Activated CD4-positive, alpha-beta T cell treated with anti-CD3 and anti-CD28 coated beads for 36 hours (primary cell): ENCODE results near the gene CAVIN4. TPM values are rescaled to one million over a fixed set of nuclear protein-coding genes. Genes with fewer than 3 reads are reported as not detected.

Source experiments
- ATAC-seq: fragments of 200-7000 bp; cut with Tn5 transposase; one replicate; pipeline ENCODE4 v1.10.0; 2021; ENCODE audit warnings: mild to moderate bottlenecking, moderate library complexity
- CTCF ChIA-PET: fragments of 350-600 bp; sonication (Branson Sonifier 250); formaldehyde crosslinking; loops from one replicate; lab custom pipeline; 2021; ENCODE audit warnings: antibody characterized with exemption; lab: Charles Lee
- POLR2A ChIA-PET: fragments of 350-600 bp; sonication (Branson Sonifier 250); formaldehyde crosslinking; loops from one replicate; lab custom pipeline; 2021; ENCODE audit warnings: antibody characterized with exemption, inconsistent platforms; lab: Charles Lee
- DNase-seq: peaks from one replicate; pipeline ENCODE4 v3.0.0-alpha.2; 2020
- H3K27ac Mint-ChIP-seq: one replicate; pipeline ENCODE4 v1.8.0; 2021; ENCODE audit warnings: mixed read lengths
- H3K27me3 Mint-ChIP-seq: one replicate; pipeline ENCODE4 v1.8.0; 2021; ENCODE audit warnings: mixed read lengths
- H3K36me3 Mint-ChIP-seq: one replicate; pipeline ENCODE4 v1.8.0; 2021; ENCODE audit warnings: low read depth, mixed read lengths
- H3K4me1 Mint-ChIP-seq: one replicate; pipeline ENCODE4 v1.8.0; 2021; ENCODE audit warnings: mixed read lengths
- H3K4me3 Mint-ChIP-seq: one replicate; pipeline ENCODE4 v1.8.0; 2021; ENCODE audit warnings: mild to moderate bottlenecking, moderate library complexity, mixed read lengths
- H3K9me3 Mint-ChIP-seq: one replicate; pipeline ENCODE4 v1.8.0; 2021; ENCODE audit warnings: low read depth, mixed read lengths
- intact Hi-C, 2 experiments: fragments of 100-400 bp; cut with DNase I in 1 of 2; cut with micrococcal nuclease in 1 of 2; formaldehyde crosslinking; loops; one replicate each; pipeline versions ENCODE4 v1.14.2 to v1.15.1; 2022 to 2024; cut with DNase I, micrococcal nuclease
- total RNA-seq, 2 experiments: library from RNA; stranded (reverse); gene quantifications; one replicate each; pipeline ENCODE4 v1.2.3, GENCODE V29; 2021

Gene CAVIN4
- total RNA-seq, 2 experiments from 2014 or later: 0.16 to 0.18 TPM

DNA sequence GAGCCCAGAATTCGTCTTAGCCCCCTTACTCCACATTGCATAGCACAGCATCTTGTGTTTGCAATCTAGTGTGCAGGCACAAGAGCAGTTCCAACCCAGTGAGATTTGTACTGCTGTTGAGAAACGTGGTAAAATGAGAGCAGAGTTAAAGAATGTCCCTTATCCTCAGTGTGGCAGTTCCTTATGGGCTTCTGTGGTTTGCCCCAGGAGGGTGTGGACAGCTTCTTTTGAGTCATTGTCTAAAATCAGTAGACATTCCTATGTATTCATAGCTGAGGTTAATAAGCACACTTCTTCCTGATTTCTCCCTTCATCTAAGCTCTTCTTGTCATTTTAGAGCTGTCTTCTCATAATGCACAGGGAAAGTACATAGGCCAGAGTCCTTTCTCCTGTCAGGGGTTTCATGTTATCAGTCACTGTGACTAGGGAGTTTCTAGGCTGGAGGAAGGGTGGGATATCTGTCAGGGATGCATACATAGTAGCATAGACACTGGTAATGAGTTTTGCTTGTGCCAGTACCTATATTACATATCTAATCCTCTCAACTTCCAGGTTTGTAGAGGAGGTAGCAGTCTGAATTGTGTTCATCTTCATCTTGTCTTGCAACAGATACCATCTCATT is 2.0 kb upstream of the CAVIN4 start:
- H3K27ac Mint-ChIP-seq: no peak overlapping the region
- H3K36me3 Mint-ChIP-seq: no peaks in the 10 kb centered on the region
- no peaks in the 10 kb centered on the region for H3K27me3 Mint-ChIP-seq
- DNase-seq: no peak
- ATAC-seq: no peak
- ChIA-PET POLR2A (no interaction called here), CTCF (interaction anchor here (0.6 kb wide), 1 partner anchor 122 kb away, joined by 4 read pairs; no protein-coding TSS in a partner anchor)
- H3K4me1 Mint-ChIP-seq: no peaks in the 10 kb centered on the region
- intact Hi-C loops: no loop called here
- no peaks in the 10 kb centered on the region for H3K9me3 Mint-ChIP-seq
- H3K4me3 Mint-ChIP-seq: no peak overlapping the region

DNA sequence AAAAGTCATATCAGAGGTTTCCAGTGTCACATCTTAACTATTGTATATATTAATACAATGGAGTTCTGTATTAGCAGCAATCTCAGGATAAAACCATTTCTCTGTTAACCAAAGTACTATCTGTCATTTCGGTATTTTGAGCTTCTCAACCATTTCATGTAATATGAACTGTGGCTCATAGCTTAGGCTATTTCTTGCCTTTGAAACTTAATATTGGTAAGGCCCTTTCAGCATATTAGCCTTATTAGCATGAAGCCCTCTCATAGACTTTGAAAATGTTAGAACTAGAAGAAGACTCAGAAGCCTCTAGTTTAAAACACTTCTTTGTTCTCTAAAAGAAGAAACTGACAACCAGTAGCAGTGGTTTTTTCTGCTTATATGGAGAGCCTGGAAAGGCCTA is 731 bp downstream of the CAVIN4 start:
- CTCF ChIA-PET: interaction anchor here (0.5 to 0.6 kb wide), 2 partner anchors 21 to 701 kb away, joined by 3 read pairs; no protein-coding TSS in a partner anchor
- H3K27ac Mint-ChIP-seq: no peak overlapping the region
- DNase-seq (no peak), ATAC-seq (no peak)
- no peaks in the 10 kb centered on the region for H3K4me1 Mint-ChIP-seq
- no peaks in the 10 kb centered on the region for H3K36me3 Mint-ChIP-seq
- POLR2A ChIA-PET: no interaction called here
- intact Hi-C loops: no loop called here
- no peaks in the 10 kb centered on the region for H3K9me3 Mint-ChIP-seq
- H3K4me3 Mint-ChIP-seq: no peak overlapping the region
- H3K27me3 Mint-ChIP-seq: no peaks in the 10 kb centered on the region

DNA sequence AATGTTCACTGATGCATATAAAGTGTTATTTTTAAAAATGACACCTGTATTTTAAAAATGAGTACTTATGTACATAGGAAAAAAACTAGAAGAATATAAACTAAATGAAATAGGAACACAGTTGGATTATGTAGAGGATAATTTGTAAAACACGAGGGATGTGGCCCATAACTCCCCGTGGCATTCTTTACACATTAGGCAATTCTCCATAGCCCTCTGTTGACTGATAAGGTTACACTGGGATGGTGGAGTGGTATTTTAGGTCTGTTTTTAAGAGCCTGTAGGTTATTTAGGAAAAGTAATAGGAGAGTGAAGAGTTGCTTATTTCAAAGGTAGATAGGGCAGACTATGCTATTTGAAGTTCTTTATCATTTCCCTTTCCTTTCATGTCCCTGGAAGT is 1.8 kb downstream of the CAVIN4 start:
- DNase-seq (no peak), ATAC-seq (no peak)
- Mint-ChIP-seq H3K9me3 (no peaks in the 10 kb centered on the region), H3K4me1 (no peaks in the 10 kb centered on the region), H3K27ac (no peak overlapping the region), H3K27me3 (no peaks in the 10 kb centered on the region), H3K36me3 (no peaks in the 10 kb centered on the region), H3K4me3 (no peak overlapping the region)
- CTCF ChIA-PET: no interaction called here
- POLR2A ChIA-PET: no interaction called here
- intact Hi-C loops: no loop called here

GRCh38 chr9:100580257-100580656 is 2.4 kb downstream of the CAVIN4 start:
- no peaks in the 10 kb centered on the region for H3K4me1 Mint-ChIP-seq
- H3K4me3 Mint-ChIP-seq: no peak overlapping the region
- H3K27ac Mint-ChIP-seq: no peak overlapping the region
- H3K27me3 Mint-ChIP-seq: no peaks in the 10 kb centered on the region
- CTCF ChIA-PET: no interaction called here
- POLR2A ChIA-PET: no interaction called here
- DNase-seq: no peak
- H3K36me3 Mint-ChIP-seq: no peaks in the 10 kb centered on the region
- H3K9me3 Mint-ChIP-seq: no peaks in the 10 kb centered on the region
- intact Hi-C loops: no loop called here
- ATAC-seq: no peak

GRCh38 chr9:100581081-100581480 is 3.2 kb downstream of the CAVIN4 start:
- intact Hi-C loops: no loop called here
- Mint-ChIP-seq H3K27ac (no peak overlapping the region), H3K4me3 (no peak overlapping the region), H3K4me1 (no peaks in the 10 kb centered on the region), H3K36me3 (no peaks in the 10 kb centered on the region), H3K27me3 (no peaks in the 10 kb centered on the region), H3K9me3 (no peaks in the 10 kb centered on the region)
- POLR2A ChIA-PET: no interaction called here
- DNase-seq (no peak), ATAC-seq (no peak)
- CTCF ChIA-PET: interaction anchor here (0.5 to 0.8 kb wide), 2 partner anchors 118 to 476 kb away, joined by 3 read pairs; no protein-coding TSS in a partner anchor

- ATAC-seq (no peak), DNase-seq (no peak)
- H3K27me3 Mint-ChIP-seq: no peaks in the 10 kb centered on the region
- POLR2A ChIA-PET: no interaction called here
- CTCF ChIA-PET: interaction anchor here (0.6 to 0.8 kb wide), 2 partner anchors 13 to 117 kb away, joined by 3 read pairs; no protein-coding TSS in a partner anchor
- H3K4me1 Mint-ChIP-seq: no peaks in the 10 kb centered on the region
- H3K4me3 Mint-ChIP-seq: no peak overlapping the region
- no peaks in the 10 kb centered on the region for H3K9me3 Mint-ChIP-seq
- no peaks in the 10 kb centered on the region for H3K36me3 Mint-ChIP-seq
- no peak overlapping the region for H3K27ac Mint-ChIP-seq
- intact Hi-C loops: no loop called here
Measured at GRCh38 chr9:100581661-100582060, 3.8 kb downstream of the CAVIN4 start.

GRCh38 chr9:100583014-100583802 is 5.3 kb downstream of the CAVIN4 start:
- Mint-ChIP-seq H3K36me3 (no peaks in the 10 kb centered on the region), H3K4me1 (no peaks in the 10 kb centered on the region), H3K27me3 (no peaks in the 10 kb centered on the region), H3K27ac (no peak overlapping the region), H3K9me3 (no peaks in the 10 kb centered on the region), H3K4me3 (no peak overlapping the region)
- DNase-seq (no peak), ATAC-seq (no peak)
- CTCF ChIA-PET: no interaction called here
- intact Hi-C loops: no loop called here
- POLR2A ChIA-PET: interaction anchor here (0.6 kb wide), 1 partner anchor 21 kb away, joined by 3 read pairs; no protein-coding TSS in a partner anchor

DNA sequence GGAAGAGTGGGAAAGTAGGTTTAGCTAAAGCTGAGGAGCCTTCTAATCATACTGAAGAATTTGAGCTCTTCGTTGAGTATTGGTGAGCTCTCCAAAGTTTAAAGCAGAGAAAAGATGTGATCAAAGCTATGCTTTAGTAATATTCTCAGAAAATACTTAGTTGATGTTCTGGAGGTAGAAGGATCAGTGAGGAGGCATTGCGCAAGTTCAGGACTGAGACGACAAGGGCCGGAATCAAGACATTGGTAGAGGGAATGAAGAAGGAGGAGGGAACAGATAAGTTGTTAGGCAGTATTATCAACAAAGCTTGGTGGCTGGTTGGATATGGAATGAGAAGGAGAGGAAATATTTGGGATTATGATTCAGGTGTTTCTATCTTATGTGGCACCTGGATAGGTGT is 7.1 kb downstream of the CAVIN4 start:
- intact Hi-C loops: no loop called here
- no peak overlapping the region for H3K27ac Mint-ChIP-seq
- no peaks in the 10 kb centered on the region for H3K9me3 Mint-ChIP-seq
- H3K4me3 Mint-ChIP-seq: no peak overlapping the region
- ATAC-seq (no peak), DNase-seq (no peak)
- no peaks in the 10 kb centered on the region for H3K27me3 Mint-ChIP-seq
- CTCF ChIA-PET: no interaction called here
- H3K36me3 Mint-ChIP-seq: no peaks in the 10 kb centered on the region
- H3K4me1 Mint-ChIP-seq: no peaks in the 10 kb centered on the region
- POLR2A ChIA-PET: no interaction called here

DNA sequence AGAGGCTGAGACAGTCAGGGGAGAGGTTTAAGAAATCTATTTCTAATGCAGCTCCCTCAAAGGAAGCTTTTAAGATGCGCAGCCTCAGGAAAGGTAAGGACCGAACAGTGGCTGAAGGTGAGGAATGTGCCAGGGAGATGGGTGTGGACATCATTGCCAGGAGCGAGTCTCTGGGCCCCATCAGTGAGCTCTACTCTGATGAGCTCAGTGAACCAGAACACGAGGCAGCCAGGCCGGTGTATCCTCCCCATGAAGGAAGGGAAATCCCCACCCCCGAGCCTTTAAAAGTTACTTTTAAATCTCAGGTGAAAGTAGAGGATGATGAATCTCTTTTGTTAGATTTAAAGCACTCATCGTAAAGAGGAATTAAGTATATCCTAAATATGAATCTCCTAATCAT is 8.2 kb downstream of the CAVIN4 start:
- Mint-ChIP-seq H3K27ac (no peak overlapping the region), H3K27me3 (no peaks in the 10 kb centered on the region), H3K9me3 (no peaks in the 10 kb centered on the region), H3K36me3 (no peaks in the 10 kb centered on the region), H3K4me1 (no peaks in the 10 kb centered on the region), H3K4me3 (no peak overlapping the region)
- POLR2A ChIA-PET: no interaction called here
- ATAC-seq (no peak), DNase-seq (no peak)
- intact Hi-C loops: no loop called here
- CTCF ChIA-PET: no interaction called here

DNA sequence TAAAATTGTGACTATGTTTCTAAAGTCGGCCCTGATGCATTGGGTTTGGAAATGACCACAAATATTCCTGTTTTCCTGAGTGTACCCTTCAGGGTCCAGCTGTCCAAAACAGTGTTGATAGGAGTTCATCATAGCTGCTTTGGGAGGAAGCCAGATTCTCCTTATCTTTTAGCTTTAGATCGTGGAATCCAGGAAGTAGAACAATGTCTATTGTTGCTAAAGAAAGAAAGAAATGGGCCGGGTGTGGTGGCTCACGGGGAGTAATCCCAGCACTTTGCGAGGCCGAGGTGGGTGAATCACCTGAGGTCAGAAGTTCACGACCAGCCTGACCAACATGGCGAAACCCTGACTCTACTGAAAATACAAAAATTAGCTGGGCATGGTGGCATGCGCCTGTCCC is 9.5 kb downstream of the CAVIN4 start:
- intact Hi-C loops: no loop called here
- ChIA-PET CTCF (interaction anchor here (1.5 kb wide), 1 partner anchor 14 kb away, joined by 4 read pairs; no protein-coding TSS in a partner anchor), POLR2A (no interaction called here)
- H3K4me1 Mint-ChIP-seq: no peaks in the 10 kb centered on the region
- no peaks in the 10 kb centered on the region for H3K36me3 Mint-ChIP-seq
- ATAC-seq (no peak), DNase-seq (no peak)
- H3K27me3 Mint-ChIP-seq: no peaks in the 10 kb centered on the region
- no peak overlapping the region for H3K4me3 Mint-ChIP-seq
- H3K27ac Mint-ChIP-seq: no peak overlapping the region
- no peaks in the 10 kb centered on the region for H3K9me3 Mint-ChIP-seq

DNA sequence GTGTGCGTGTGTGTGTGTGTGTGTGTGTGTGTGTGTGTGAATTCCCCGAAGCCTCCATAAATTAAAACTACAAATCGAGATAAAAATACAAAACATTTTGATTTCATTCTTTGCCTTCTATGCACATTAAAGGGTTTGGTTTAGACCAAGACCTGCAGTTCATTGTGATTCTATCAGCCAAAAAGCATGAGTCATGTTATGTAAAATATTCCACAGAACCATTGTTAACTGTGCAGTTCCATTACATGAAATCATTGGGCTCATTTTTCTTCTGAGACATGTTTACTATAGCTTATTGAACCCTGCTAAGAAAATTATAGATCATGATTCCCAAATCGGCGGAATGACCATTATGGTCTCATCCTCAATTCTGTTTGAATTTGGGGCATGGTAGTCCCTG is 11.7 kb downstream of the CAVIN4 start:
- no peaks in the 10 kb centered on the region for H3K9me3 Mint-ChIP-seq
- no peaks in the 10 kb centered on the region for H3K4me1 Mint-ChIP-seq
- no peaks in the 10 kb centered on the region for H3K27me3 Mint-ChIP-seq
- H3K4me3 Mint-ChIP-seq: no peak overlapping the region
- ChIA-PET POLR2A (no interaction called here), CTCF (interaction anchor here (1.0 to 1.3 kb wide), 2 partner anchors 9 to 13 kb away, joined by 3 to 4 read pairs; no protein-coding TSS in a partner anchor)
- no peaks in the 10 kb centered on the region for H3K36me3 Mint-ChIP-seq
- no peak for ATAC-seq
- no peak for DNase-seq
- intact Hi-C loops: no loop called here
- no peak overlapping the region for H3K27ac Mint-ChIP-seq

DNA sequence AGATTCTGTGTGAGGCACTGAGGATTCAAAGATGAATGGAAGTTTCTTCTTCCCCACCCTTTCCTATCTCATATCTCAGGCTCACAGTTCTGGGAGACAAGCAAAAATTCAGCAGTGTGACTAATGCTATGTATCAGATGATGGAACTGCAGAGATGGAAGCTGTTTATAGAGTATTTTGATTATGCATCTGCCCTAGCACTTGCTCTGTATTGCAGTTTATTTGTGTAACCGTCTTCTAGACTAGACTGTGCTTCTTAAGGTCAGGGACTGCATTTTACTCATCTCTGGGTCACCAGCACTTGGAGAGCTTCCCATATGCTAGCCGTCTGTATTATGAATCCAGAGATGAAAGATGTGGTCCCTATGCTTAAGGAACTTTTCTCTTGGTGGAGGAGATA is 12.6 kb downstream of the CAVIN4 start:
- ChIA-PET POLR2A (no interaction called here), CTCF (interaction anchor here (1.1 to 1.3 kb wide), 2 partner anchors 10 to 12 kb away, joined by 3 to 5 read pairs; no protein-coding TSS in a partner anchor)
- no peaks in the 10 kb centered on the region for H3K27me3 Mint-ChIP-seq
- H3K36me3 Mint-ChIP-seq: no peaks in the 10 kb centered on the region
- H3K4me1 Mint-ChIP-seq: peaks cover 2% of the 10 kb centered on the region
- no peak overlapping the region for H3K27ac Mint-ChIP-seq
- intact Hi-C loops: loop anchor here (10.0 kb wide), 2 partner anchors 266 to 686 kb away; partner anchors contain the start of gene STX17 (in 1 of the 2)
- DNase-seq: no peak
- no peak for ATAC-seq
- H3K9me3 Mint-ChIP-seq: no peaks in the 10 kb centered on the region
- H3K4me3 Mint-ChIP-seq: no peak overlapping the region
